Endothelial cell of umbilical vein (primary cell): ENCODE results near the gene FCSK.

Source experiments
- CTCF ChIP-seq, 2 donors: IDR thresholded peaks; 1 replicate in 1 of 2; 2 replicates in 1 of 2; pipeline ENCODE4 v1.5.1; 2011; ENCODE audit warnings: low read length in 2 of 2, mild to moderate bottlenecking in 2 of 2, moderate library complexity in 2 of 2, control low read depth in 1 of 2, inconsistent platforms in 1 of 2, low read depth in 1 of 2; ENCODE audit not compliant: insufficient read depth in 1 of 2; ENCODE audit errors: extremely low read depth in 1 of 2
- POLR2A ChIP-seq: IDR thresholded peaks from 2 replicates; pipeline ENCODE4 v1.6.1; 2012; ENCODE audit warnings: low read depth, mild to moderate bottlenecking, control low read depth, low read length

- TF ChIP-seq POLR2A (no peak), CTCF (IDR thresholded peaks at IDR 0.05; ENCODE audit: extremely low read depth in 1 of 2, insufficient read depth in 1 of 2, low read depth in 1 of 2, low read length in 2 of 2) (no peak)
Observed at GRCh38 chr16:70483426-70483825, 29.0 kb downstream of the FCSK start.
